ENCODE measurements around the gene MYMK.

MYMK gene

GRCh38 chr9:133557581-133557980 is 32.8 kb upstream of the MYMK start:
- no peak for TF ChIP-seq CTCF (IDR thresholded peaks at IDR 0.05; ENCODE audit: low read depth, low read length, missing control alignments)
- no peak for DNase-seq (ENCODE audit: extremely low read depth, low read depth)
- no peak overlapping the region for H3K4me3 ChIP-seq (replicated peaks; ENCODE audit: low read depth, low read length)

GRCh38 chr9:133556354-133556753 is 31.6 kb upstream of the MYMK start:
- TF ChIP-seq CTCF (IDR thresholded peaks at IDR 0.05; ENCODE audit: low read depth, low read length, missing control alignments): no peak
- no peak overlapping the region for H3K4me3 ChIP-seq (replicated peaks; ENCODE audit: low read depth, low read length)
- no peak for DNase-seq (ENCODE audit: extremely low read depth, low read depth)

GRCh38 chr9:133554729-133555128 is 30.0 kb upstream of the MYMK start:
- DNase-seq (ENCODE audit: extremely low read depth, low read depth): no peak
- no peak for TF ChIP-seq CTCF (IDR thresholded peaks at IDR 0.05; ENCODE audit: low read depth, low read length, missing control alignments)
- no peak overlapping the region for H3K4me3 ChIP-seq (replicated peaks; ENCODE audit: low read depth, low read length)

GRCh38 chr9:133553973-133554713 is 29.4 kb upstream of the MYMK start:
- DNase-seq (ENCODE audit: extremely low read depth, low read depth): no peak
- H3K4me3 ChIP-seq (replicated peaks; ENCODE audit: low read depth, low read length): no peak overlapping the region
- TF ChIP-seq CTCF (IDR thresholded peaks at IDR 0.05; ENCODE audit: low read depth, low read length, missing control alignments): no peak

- DNase-seq (ENCODE audit: extremely low read depth, low read depth): no peak
- no peak overlapping the region for H3K4me3 ChIP-seq (replicated peaks; ENCODE audit: low read depth, low read length)
- TF ChIP-seq CTCF (IDR thresholded peaks at IDR 0.05; ENCODE audit: low read depth, low read length, missing control alignments): no peak
Measured at GRCh38 chr9:133553123-133553522, 28.4 kb upstream of the MYMK start.

GRCh38 chr9:133552236-133552635 is 27.5 kb upstream of the MYMK start:
- DNase-seq (ENCODE audit: extremely low read depth, low read depth): no peak
- TF ChIP-seq CTCF (IDR thresholded peaks at IDR 0.05; ENCODE audit: low read depth, low read length, missing control alignments): no peak
- H3K4me3 ChIP-seq (replicated peaks; ENCODE audit: low read depth, low read length): no peak overlapping the region

GRCh38 chr9:133551446-133551845 is 26.7 kb upstream of the MYMK start:
- DNase-seq (ENCODE audit: extremely low read depth, low read depth): no peak
- H3K4me3 ChIP-seq (replicated peaks; ENCODE audit: low read depth, low read length): no peak overlapping the region
- no peak for TF ChIP-seq CTCF (IDR thresholded peaks at IDR 0.05; ENCODE audit: low read depth, low read length, missing control alignments)
